Sigmoid colon (tissue), 4 donors: ENCODE results near the gene YWHAE.

Experiments used
- EP300 ChIP-seq, 4 donors: sonication (generic); formaldehyde crosslinking; IDR thresholded peaks; one replicate each; pipeline ENCODE4 v1.6.1; 2017; ENCODE audit warnings: antibody characterized with exemption in 4 of 4
- POLR2AphosphoS5 ChIP-seq, 4 donors: sonication (generic); formaldehyde crosslinking; IDR thresholded peaks; one replicate each; pipeline ENCODE4 v1.6.1; 2017; ENCODE audit warnings: antibody characterized with exemption in 4 of 4

- TF ChIP-seq EP300 (IDR thresholded peaks at IDR 0.05) (no peak), POLR2AphosphoS5 (IDR thresholded peaks at IDR 0.05) (no peak)
These were observed 70.2 kb downstream of the YWHAE start for GRCh38 chr17:1329745-1330343.
